IMR-90 (cell line): ENCODE measurements around the gene JADE2. TPM values are rescaled to one million over a fixed set of nuclear protein-coding genes. Genes with fewer than 3 reads are reported as not detected.

Experiments used
- CHD1 ChIP-seq: IDR thresholded peaks from 2 replicates; pipeline ENCODE4 v1.6.1; 2012; ENCODE audit warnings: low read depth, low read length, improper control_type of control experiment
- ELK1 ChIP-seq: fragments of 150-350 bp; IDR thresholded peaks from 2 replicates; pipeline ENCODE4 v1.6.1; 2016; ENCODE audit warnings: low read depth, mild to moderate bottlenecking, low read length, moderate library complexity, borderline replicate concordance
- MXI1 ChIP-seq: IDR thresholded peaks from 2 replicates; pipeline ENCODE4 v1.6.1; 2012; ENCODE audit warnings: low read depth, mild to moderate bottlenecking, low read length, moderate library complexity, borderline replicate concordance
- POLR2A ChIP-seq: IDR thresholded peaks from 2 replicates; pipeline ENCODE4 v1.6.1; 2012; ENCODE audit warnings: mild to moderate bottlenecking, low read depth, low read length
- RAD21 ChIP-seq: IDR thresholded peaks from 2 replicates; pipeline ENCODE4 v1.6.1; 2012; ENCODE audit warnings: low read length, improper control_type of control experiment
- polyA plus RNA-seq, 3 experiments: library from polyadenylated mRNA; depleted of rRNA; stranded (reverse); fragments of >200 nt; gene quantifications; 2 replicates each; pipeline ENCODE4 v1.2.3, GENCODE V29; 2012; ENCODE audit warnings: low replicate concordance in 1 of 3
- total RNA-seq: library from RNA; depleted of rRNA; stranded (reverse); fragments of >200 nt; gene quantifications from 2 replicates; pipeline ENCODE4 v1.2.3, GENCODE V29; 2012

The JADE2 gene
- total and polyA plus RNA-seq, 2 of the 4 experiments (the other 2 are of a cell fraction): 13.3 to 14.9 TPM

GRCh38 chr5:134566741-134567221 lies 41.3 kb downstream of the JADE2 start (continued):
- TF ChIP-seq ELK1 (no peak), POLR2A (no peak), RAD21 (no peak), MXI1 (no peak), CHD1 (no peak)
